ENCODE data around the gene RFX3.

DNA sequence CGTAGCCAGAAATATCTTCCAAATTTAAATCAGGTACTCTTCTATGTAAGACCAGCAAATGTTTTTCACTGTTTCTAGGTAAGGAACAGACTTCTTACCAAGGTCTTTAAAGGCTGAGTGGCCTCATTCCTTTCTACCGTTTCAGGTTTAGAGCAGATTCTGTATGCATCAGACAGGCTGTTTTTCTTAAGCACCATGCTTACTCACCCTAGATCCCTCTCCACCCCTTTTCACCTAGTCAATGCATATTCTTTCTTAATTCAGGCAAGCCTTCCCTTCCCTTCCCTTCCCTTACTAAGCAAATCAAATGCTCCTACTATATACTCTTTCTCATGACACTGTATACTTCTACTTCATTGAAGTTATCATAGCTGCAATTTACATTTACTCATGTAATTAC is 70.7 kb downstream of the RFX3 start:
- TF ChIP-seq, protein P1, sequence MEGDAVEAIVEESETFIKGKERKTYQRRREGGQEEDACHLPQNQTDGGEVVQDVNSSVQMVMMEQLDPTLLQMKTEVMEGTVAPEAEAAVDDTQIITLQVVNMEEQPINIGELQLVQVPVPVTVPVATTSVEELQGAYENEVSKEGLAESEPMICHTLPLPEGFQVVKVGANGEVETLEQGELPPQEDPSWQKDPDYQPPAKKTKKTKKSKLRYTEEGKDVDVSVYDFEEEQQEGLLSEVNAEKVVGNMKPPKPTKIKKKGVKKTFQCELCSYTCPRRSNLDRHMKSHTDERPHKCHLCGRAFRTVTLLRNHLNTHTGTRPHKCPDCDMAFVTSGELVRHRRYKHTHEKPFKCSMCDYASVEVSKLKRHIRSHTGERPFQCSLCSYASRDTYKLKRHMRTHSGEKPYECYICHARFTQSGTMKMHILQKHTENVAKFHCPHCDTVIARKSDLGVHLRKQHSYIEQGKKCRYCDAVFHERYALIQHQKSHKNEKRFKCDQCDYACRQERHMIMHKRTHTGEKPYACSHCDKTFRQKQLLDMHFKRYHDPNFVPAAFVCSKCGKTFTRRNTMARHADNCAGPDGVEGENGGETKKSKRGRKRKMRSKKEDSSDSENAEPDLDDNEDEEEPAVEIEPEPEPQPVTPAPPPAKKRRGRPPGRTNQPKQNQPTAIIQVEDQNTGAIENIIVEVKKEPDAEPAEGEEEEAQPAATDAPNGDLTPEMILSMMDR (IDR thresholded peaks at IDR 0.05) = no peak
- TF ChIP-seq REST (IDR thresholded peaks at IDR 0.05; ENCODE audit: insufficient read depth in 1 of 2, low read depth in 2 of 2, low read length in 1 of 2) = no peak
- no peak for TF ChIP-seq POLR2AphosphoS5 (IDR thresholded peaks at IDR 0.05; ENCODE audit: low read depth, low read length)

All from Panc1 (cell line).